HG02798 (cell line): ENCODE results near the gene CEP104.

Experiments
- ATAC-seq: cut with Tn5 transposase; IDR thresholded peaks from one replicate; pipeline ENCODE4 v1.9.1; 2021; ENCODE audit warnings: mild to moderate bottlenecking; ENCODE audit not compliant: unreplicated experiment, poor library complexity

The CEP104 gene

GRCh38 chr1:3872546-3872945 is 15.5 kb upstream of the CEP104 start:
- ATAC-seq = no peak

GRCh38 chr1:3871451-3871805 is 14.4 kb upstream of the CEP104 start:
- no peak for ATAC-seq

GRCh38 chr1:3869751-3870301 is 12.8 kb upstream of the CEP104 start:
- ATAC-seq = no peak

GRCh38 chr1:3868464-3869006 is 11.5 kb upstream of the CEP104 start:
- no peak for ATAC-seq

- no peak for ATAC-seq
These were observed 8.7 kb upstream of the CEP104 start for GRCh38 chr1:3865606-3866160.

- ATAC-seq = no peak
These were observed 7.9 kb upstream of the CEP104 start for GRCh38 chr1:3864884-3865283.

- no peak for ATAC-seq
These were observed 6.4 kb upstream of the CEP104 start for GRCh38 chr1:3863231-3863935.

- no peak for ATAC-seq
These were observed 1.4 kb upstream of the CEP104 start for GRCh38 chr1:3858231-3858981.

- ATAC-seq = no peak
These were observed 749 bp upstream of the CEP104 start for GRCh38 chr1:3857791-3858129.

- ATAC-seq = no peak
These were observed 4.1 kb downstream of the CEP104 start for GRCh38 chr1:3852711-3853485.

- ATAC-seq = no peak
These were observed 4.9 kb downstream of the CEP104 start for GRCh38 chr1:3852091-3852490.

GRCh38 chr1:3851292-3851691 is 5.7 kb downstream of the CEP104 start:
- ATAC-seq = no peak

GRCh38 chr1:3850857-3851256 is 6.2 kb downstream of the CEP104 start:
- no peak for ATAC-seq

GRCh38 chr1:3847081-3847480 is 9.9 kb downstream of the CEP104 start:
- ATAC-seq = no peak

- no peak for ATAC-seq
These were observed 10.5 kb downstream of the CEP104 start for GRCh38 chr1:3846541-3846940.

- ATAC-seq = no peak
These were observed 14.1 kb downstream of the CEP104 start for GRCh38 chr1:3842912-3843311.

GRCh38 chr1:3841491-3841890 is 15.5 kb downstream of the CEP104 start:
- ATAC-seq = no peak

GRCh38 chr1:3838788-3839187 is 18.2 kb downstream of the CEP104 start:
- ATAC-seq = no peak

- no peak for ATAC-seq
These were observed 19.3 kb downstream of the CEP104 start for GRCh38 chr1:3837685-3838084.

- no peak for ATAC-seq
These were observed 19.8 kb downstream of the CEP104 start for GRCh38 chr1:3837200-3837599.

- no peak for ATAC-seq
These were observed 20.6 kb downstream of the CEP104 start for GRCh38 chr1:3836421-3836820.
